ENCODE data around the gene FUT6.
"Not testable (repeated sequence)": the region's sequence is repeated elsewhere in the genome, so short reads cannot be mapped to it uniquely, and the experiment has no call there.

- TF ChIP-seq, protein P1, sequence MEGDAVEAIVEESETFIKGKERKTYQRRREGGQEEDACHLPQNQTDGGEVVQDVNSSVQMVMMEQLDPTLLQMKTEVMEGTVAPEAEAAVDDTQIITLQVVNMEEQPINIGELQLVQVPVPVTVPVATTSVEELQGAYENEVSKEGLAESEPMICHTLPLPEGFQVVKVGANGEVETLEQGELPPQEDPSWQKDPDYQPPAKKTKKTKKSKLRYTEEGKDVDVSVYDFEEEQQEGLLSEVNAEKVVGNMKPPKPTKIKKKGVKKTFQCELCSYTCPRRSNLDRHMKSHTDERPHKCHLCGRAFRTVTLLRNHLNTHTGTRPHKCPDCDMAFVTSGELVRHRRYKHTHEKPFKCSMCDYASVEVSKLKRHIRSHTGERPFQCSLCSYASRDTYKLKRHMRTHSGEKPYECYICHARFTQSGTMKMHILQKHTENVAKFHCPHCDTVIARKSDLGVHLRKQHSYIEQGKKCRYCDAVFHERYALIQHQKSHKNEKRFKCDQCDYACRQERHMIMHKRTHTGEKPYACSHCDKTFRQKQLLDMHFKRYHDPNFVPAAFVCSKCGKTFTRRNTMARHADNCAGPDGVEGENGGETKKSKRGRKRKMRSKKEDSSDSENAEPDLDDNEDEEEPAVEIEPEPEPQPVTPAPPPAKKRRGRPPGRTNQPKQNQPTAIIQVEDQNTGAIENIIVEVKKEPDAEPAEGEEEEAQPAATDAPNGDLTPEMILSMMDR (conservative IDR thresholded peaks at IDR 0.05; ENCODE audit: low read length) = not testable (repeated sequence)
- TF ChIP-seq EZH2phosphoT487 (IDR thresholded peaks at IDR 0.05; ENCODE audit: borderline replicate concordance, low read depth, low read length) = not testable (repeated sequence)
Measured at GRCh38 chr19:5848621-5849020, 9.1 kb upstream of the FUT6 start.
